GM12801 (cell line): ENCODE measurements around the gene TSPAN17.

Experiments
- TF ChIP-seq, protein P1 (sequence below): IDR thresholded peaks from one replicate; pipeline ENCODE4 v1.5.1; 2011; ENCODE audit warnings: control low read depth; ENCODE audit not compliant: insufficient read length; ENCODE audit errors: extremely low read depth

Gene TSPAN17, protein sequence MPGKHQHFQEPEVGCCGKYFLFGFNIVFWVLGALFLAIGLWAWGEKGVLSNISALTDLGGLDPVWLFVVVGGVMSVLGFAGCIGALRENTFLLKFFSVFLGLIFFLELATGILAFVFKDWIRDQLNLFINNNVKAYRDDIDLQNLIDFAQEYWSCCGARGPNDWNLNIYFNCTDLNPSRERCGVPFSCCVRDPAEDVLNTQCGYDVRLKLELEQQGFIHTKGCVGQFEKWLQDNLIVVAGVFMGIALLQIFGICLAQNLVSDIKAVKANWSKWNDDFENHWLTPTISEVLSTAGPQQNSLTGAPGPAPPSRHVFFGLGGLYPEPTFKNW

DNA sequence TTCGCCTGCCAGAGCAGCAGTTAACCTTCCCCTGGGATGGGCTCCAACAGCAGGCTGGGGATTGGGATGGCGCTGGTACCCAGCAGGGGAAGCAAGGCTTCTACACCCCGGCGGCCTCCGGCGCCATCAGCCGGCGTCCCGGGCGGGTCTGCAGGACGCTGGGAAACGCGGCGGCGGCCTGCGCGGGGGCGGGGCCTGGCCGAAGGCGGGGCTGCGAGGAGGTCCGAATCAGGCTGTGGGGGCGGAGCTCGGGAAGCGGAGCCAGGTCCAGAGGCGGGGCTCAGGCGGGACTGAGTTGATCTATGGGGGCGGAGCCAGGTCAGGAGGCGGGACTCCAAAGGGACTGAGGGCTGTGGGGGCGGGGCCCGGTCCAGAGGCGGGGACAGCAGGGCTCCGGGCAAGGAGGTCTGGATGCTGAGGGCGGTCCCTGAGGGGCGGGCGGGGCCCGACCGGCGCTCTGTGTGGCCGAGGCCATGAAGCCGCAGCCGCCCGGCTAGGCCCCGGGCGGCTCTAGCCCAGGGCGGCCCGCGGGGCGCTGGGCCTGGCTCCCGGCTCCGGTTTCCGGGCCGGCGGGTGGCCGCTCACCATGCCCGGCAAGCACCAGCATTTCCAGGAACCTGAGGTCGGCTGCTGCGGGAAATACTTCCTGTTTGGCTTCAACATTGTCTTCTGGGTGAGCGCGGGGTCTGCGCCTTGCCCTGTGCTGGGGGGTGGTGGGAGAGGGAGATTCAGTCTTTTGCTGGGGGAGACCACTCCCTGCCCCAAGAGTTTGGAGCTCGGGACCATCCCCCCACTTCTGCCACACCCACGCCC, at the start of gene TSPAN17:
TSS of gene TSPAN17 (plus strand) at position 455 of the 813 bp plus-strand sequence. CDS start at position 587, 132 bp downstream.
- TF ChIP-seq, protein P1, sequence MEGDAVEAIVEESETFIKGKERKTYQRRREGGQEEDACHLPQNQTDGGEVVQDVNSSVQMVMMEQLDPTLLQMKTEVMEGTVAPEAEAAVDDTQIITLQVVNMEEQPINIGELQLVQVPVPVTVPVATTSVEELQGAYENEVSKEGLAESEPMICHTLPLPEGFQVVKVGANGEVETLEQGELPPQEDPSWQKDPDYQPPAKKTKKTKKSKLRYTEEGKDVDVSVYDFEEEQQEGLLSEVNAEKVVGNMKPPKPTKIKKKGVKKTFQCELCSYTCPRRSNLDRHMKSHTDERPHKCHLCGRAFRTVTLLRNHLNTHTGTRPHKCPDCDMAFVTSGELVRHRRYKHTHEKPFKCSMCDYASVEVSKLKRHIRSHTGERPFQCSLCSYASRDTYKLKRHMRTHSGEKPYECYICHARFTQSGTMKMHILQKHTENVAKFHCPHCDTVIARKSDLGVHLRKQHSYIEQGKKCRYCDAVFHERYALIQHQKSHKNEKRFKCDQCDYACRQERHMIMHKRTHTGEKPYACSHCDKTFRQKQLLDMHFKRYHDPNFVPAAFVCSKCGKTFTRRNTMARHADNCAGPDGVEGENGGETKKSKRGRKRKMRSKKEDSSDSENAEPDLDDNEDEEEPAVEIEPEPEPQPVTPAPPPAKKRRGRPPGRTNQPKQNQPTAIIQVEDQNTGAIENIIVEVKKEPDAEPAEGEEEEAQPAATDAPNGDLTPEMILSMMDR = no peak

DNA sequence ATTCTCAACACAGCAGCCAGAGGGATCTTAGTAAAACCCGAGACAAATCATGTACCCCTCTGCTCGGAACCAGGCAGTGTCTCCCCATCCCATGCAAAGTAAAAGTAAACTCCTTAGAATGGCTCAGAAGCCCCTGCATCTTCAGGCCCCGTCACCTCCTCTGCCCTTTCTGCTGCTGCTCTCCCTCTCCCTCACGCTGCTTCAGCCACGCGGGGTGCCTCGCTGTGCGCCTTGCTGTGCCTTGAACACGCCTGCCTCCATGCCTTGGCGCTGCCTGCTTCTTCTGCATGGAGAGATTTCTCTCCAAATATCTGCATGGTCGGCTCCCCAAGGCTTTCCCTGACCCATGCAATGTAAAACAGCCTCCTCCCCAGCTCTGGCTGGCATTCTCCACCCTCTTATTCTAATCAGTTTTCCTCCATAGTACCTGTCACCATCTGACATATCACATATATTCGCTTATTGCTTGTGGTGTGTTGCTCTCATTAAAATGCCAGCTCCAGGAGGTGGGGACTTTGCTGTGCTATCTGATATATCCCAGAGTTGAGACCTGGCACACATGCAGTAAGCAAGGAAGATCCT, 45.3 kb upstream of the TSPAN17 start:
- TF ChIP-seq, protein P1 = no peak

DNA sequence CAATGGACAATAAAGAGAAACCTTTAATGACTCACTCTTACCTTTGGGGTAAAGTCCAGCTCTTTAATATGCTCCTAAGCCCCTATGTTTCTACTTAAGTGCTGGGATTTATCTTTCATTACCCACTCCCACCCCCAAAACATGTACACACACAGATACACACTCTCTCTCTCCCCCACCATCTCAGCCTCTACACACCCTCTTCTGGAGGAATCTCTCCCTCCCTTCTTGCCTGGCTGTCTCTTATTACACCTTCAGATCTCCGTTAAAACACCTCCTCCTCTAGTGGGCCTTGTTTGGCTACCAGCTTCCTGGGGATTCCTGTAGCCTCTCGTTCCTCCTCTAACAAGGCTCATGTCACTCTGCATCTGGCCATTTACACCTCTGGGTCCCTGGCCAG, 44.2 kb upstream of the TSPAN17 start:
- TF ChIP-seq, protein P1 = no peak

DNA sequence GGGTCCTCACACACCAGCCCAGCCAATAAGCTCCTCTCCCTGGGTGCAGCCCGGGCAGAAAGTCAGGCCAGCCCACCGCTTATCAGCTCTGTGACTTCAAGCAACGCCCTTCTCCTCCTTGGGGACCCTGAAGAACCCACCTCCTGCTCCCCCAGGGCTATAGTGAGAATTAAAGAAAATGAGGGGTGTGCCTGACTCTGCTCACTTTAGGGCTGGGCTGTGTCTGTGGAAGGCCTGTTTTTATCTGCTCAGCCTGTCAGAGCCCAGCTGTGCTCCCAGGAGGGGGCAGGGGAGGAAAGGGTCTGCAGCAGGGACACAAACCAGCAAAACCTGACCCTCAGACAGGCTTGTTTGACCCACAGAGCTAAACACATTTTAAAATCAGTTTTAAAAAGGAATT, 41.3 kb upstream of the TSPAN17 start:
- TF ChIP-seq, protein P1 = no peak

DNA sequence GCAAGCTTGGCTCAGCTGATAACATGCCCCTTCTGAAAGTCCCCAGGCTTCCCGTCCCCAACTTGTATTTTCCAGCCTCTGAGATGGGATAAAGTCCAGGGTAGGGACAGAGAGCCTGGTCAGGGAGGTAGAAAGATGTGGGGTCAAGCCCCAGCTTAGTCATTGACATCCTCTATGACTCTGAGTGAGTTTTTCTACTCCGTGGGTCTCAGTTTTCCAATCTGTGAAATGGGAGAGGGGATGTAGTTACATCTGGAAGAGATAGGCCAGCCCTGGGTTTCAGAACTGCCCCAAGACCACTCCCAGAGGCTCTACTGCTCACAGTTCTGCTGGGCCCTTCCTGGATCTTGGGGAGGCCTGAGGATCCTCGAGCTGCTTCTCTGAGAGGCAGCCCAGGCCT, 40.4 kb upstream of the TSPAN17 start:
- TF ChIP-seq, protein P1 = no peak

DNA sequence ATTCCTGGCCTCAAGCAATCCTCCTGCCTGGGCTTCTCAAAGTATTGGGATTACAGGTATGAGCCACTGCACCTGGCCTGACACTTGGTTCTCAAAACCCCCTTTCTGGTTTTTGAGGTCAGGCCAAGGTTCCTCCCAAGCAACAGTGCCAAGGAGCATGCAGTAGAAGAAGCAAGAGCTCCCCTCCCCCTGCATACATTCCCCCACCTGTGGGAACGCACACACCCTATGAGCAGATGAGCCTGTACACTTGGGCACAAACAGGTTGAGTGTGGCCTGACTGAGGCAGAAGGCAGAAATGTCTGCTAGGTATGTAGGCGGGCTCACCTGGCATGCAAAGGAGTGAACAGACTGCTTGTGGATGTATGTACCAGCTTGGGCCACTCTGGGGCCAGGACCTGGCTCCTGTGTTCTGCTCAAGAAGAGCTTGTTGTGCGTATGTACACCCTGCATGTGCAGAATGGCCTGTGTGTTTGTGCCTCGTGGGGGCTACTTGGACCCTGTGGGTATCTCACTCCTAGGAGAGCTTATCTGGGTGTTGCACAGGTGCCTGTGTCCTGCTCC, 39.1 kb upstream of the TSPAN17 start:
- TF ChIP-seq, protein P1 = no peak
